Gastrocnemius medialis (tissue), 4 donors: ENCODE data around the gene SNCB. TPM values are rescaled to one million over a fixed set of nuclear protein-coding genes. Genes with fewer than 3 reads are reported as not detected.

Experiments used
- ATAC-seq, 2 donors: fragments of 150-250 bp; one replicate each; pipeline ENCODE4 v1.9.1; 2016
- DNase-seq, 2 donors: peaks; one replicate each; pipeline ENCODE4 v3.0.0-alpha.2; 2019
- H3K27ac ChIP-seq, 4 donors: fragments of 200-600 bp; sonication (generic); 1 replicate in 1 of 4; 2 replicates in 3 of 4; pipeline ENCODE4 v1.5.1; 2016 to 2018; ENCODE audit warnings: mild to moderate bottlenecking in 2 of 4, moderate library complexity in 1 of 4
- H3K27me3 ChIP-seq, 3 donors: fragments of 200-600 bp; sonication (generic) in 2 of 3; 1 replicate in 1 of 3; 2 replicates in 2 of 3; pipeline versions ENCODE4 v1.5.1 to v1.6.0; 2016 to 2019; ENCODE audit warnings: mild to moderate bottlenecking in 1 of 3, moderate library complexity in 1 of 3
- H3K36me3 ChIP-seq, 2 donors: fragments of 200-600 bp; sonication (generic) in 1 of 2; one replicate each; pipeline ENCODE4 v1.5.1; 2017 to 2018
- H3K4me1 ChIP-seq, 2 donors: fragments of 200-600 bp; sonication (generic) in 1 of 2; one replicate each; pipeline ENCODE4 v1.5.1; 2016 to 2017; ENCODE audit warnings: mild to moderate bottlenecking in 2 of 2
- H3K4me3 ChIP-seq, 4 donors: fragments of 200-600 bp; sonication (generic) in 3 of 4; 1 replicate in 1 of 4; 2 replicates in 3 of 4; pipeline ENCODE4 v1.5.1; 2016 to 2019; ENCODE audit warnings: mild to moderate bottlenecking in 2 of 4
- H3K9me3 ChIP-seq, 3 donors: fragments of 200-600 bp; sonication (generic) in 2 of 3; 1 replicate in 1 of 3; 2 replicates in 2 of 3; pipeline ENCODE4 v1.5.1; 2016 to 2019
- POLR2A ChIP-seq, 2 donors: fragments of 450-650 bp; IDR thresholded peaks; one replicate each; pipeline ENCODE4 v1.6.1; 2017; ENCODE audit warnings: antibody characterized with exemption in 2 of 2, mild to moderate bottlenecking in 2 of 2, moderate library complexity in 2 of 2
- in situ Hi-C, 4 donors: fragments of 200-750 bp; cut with MboI; loops; one replicate each; pipeline versions ENCODE4 v1.15.0 to v1.8.0; 2017; ENCODE audit warnings: low sequenced_read_pairs in 4 of 4
- intact Hi-C: fragments of 100-400 bp; cut with DNase I; formaldehyde crosslinking; loops from one replicate; pipeline ENCODE4 v1.15.1; 2023; ENCODE audit warnings: low total_unique reads
- total RNA-seq, 4 donors: library from RNA; depleted of rRNA; stranded (reverse); fragments of >200 nt; gene quantifications; one replicate each; pipeline versions ENCODE4 v1.1.0 to v1.2.3, GENCODE V29; 2016
- TF ChIP-seq, protein P1 (sequence below), 5 experiments: fragments of 450-650 bp in 3 of 5; fragments of 200-600 bp in 2 of 5; sonication (generic) in 2 of 5; IDR thresholded peaks in 4 of 5; conservative IDR thresholded peaks in 1 of 5; 1 replicate in 4 of 5; 2 replicates in 1 of 5; pipeline ENCODE4 v1.5.1; 2016 to 2019; ENCODE audit warnings: antibody characterized with exemption in 5 of 5, mild to moderate bottlenecking in 3 of 5, moderate library complexity in 3 of 5

The SNCB gene
- total RNA-seq, 4 donors from 2014 or later, result 0.20 TPM; not detected in 3

DNA sequence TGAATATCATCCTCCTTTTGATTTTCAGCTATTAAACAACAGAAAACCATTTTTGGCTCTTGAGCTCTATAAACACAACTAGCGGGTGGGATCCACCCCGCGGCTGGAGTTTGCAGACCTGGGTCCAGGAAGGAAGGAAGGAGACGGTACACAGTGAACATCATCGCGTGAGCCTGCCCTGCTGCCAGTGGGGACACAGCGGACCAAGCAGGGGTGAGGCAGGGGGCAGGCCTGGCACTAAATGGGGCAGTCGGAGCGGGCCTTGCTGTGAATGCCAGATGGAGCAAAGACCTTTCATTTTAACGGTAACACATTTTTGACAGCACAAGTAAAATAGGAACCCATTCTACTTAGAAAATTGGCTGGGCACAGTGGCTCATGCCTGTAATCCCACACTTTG is 31.3 kb upstream of the SNCB start:
- TF ChIP-seq, protein P1, sequence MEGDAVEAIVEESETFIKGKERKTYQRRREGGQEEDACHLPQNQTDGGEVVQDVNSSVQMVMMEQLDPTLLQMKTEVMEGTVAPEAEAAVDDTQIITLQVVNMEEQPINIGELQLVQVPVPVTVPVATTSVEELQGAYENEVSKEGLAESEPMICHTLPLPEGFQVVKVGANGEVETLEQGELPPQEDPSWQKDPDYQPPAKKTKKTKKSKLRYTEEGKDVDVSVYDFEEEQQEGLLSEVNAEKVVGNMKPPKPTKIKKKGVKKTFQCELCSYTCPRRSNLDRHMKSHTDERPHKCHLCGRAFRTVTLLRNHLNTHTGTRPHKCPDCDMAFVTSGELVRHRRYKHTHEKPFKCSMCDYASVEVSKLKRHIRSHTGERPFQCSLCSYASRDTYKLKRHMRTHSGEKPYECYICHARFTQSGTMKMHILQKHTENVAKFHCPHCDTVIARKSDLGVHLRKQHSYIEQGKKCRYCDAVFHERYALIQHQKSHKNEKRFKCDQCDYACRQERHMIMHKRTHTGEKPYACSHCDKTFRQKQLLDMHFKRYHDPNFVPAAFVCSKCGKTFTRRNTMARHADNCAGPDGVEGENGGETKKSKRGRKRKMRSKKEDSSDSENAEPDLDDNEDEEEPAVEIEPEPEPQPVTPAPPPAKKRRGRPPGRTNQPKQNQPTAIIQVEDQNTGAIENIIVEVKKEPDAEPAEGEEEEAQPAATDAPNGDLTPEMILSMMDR (IDR thresholded peaks at IDR 0.05 in 4 of 5, conservative IDR thresholded peaks at IDR 0.05 in 1 of 5), result no peak
- no peak for TF ChIP-seq POLR2A (IDR thresholded peaks at IDR 0.05)
- in situ Hi-C loops, result loop anchor here in 2 of 4 donors (25.0 kb wide), 2 partner anchors 301 to 451 kb away; no protein-coding TSS in a partner anchor

DNA sequence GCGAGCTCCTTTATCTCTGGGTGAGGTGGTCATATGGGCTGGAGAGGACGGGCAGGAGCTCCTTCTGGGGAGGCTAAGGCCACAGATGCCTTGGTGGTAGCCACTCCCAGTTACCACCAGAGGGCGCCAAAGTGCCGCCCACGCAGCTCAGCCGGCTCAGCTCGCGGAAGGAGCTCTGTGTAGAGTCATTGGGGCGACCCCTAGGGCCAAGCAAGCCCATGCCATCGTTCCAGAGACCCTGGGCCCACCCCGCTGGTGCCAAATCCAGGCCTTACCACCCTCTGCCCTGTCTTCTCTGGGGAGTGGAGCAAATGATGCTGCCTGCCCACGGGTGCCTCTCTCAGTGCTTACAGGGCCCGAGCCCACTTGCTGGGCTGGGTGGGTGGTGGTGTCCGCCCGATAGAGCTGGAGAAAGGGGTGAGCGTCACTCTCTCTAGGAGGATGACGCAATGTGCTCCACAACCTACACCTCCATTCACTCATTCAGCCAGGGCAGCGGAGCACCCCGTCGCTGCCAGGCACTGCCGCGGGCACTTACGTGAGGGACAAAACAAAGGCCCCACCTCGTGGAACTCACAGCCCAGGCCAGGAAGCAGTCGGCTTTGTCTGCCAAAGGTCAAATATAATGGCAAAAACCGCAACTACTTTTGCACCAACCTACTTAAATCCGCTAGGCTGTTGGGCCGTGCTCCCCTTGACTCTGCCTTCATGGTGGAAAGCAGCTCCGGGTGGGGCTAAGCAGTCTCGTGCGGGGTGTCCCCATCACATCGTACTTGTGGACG is 30.7 kb upstream of the SNCB start:
- in situ Hi-C loops, result loop anchor here in 2 of 4 donors (25.0 kb wide), 2 partner anchors 301 to 451 kb away; no protein-coding TSS in a partner anchor
- Histone ChIP-seq H3K4me3 (no peak overlapping the region), H3K9me3 (no peaks in the 10 kb centered on the region), H3K4me1 (peaks cover 0 to 4% of the 10 kb centered on the region in 2 donors), H3K27ac (no peak overlapping the region), H3K36me3 (no peaks in the 10 kb centered on the region), H3K27me3 (peaks cover 15 to 21% (median 18%) of the 10 kb centered on the region in 3 donors)
- DNase-seq (peak in 1 of 2 donors; percentile 40), ATAC-seq (peak; percentile 59 to 82)
- TF ChIP-seq, protein P1 (IDR thresholded peaks at IDR 0.05 in 4 of 5, conservative IDR thresholded peaks at IDR 0.05 in 1 of 5), result peak; percentile 79 to 98 (median 91)
- no peak for TF ChIP-seq POLR2A (IDR thresholded peaks at IDR 0.05)
- intact Hi-C loops, result loop anchor here (5.0 kb wide), 1 partner anchor 89 kb away; no protein-coding TSS in a partner anchor

More for the DNA sequence above, 31.3 kb upstream of the SNCB start:
- Histone ChIP-seq H3K27me3 (peaks cover 15 to 21% (median 18%) of the 10 kb centered on the region in 3 donors), H3K27ac (no peak overlapping the region), H3K9me3 (no peaks in the 10 kb centered on the region), H3K4me3 (no peak overlapping the region), H3K4me1 (peaks cover 0 to 4% of the 10 kb centered on the region in 2 donors), H3K36me3 (no peaks in the 10 kb centered on the region)
- ATAC-seq (no peak), DNase-seq (no peak)
- intact Hi-C loops, result loop anchor here (5.0 kb wide), 1 partner anchor 89 kb away; no protein-coding TSS in a partner anchor

DNA sequence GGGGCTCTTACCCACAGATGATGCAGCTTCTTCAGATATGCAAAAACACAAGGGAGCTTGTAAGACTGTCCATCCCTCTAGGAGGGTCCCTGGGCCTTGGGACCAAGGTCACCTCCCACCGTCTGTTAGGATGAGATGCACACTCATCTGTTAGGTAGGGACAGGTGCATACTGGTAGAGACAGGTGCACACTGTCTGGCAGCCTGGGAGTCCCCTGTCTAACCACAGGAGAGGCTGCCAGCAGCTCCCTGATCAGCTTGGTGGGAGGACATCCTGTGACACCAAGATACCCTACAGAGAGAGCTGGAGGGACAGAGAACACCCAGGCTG is 30.2 kb upstream of the SNCB start:
- peak; percentile 16 to 20 for ATAC-seq

DNA sequence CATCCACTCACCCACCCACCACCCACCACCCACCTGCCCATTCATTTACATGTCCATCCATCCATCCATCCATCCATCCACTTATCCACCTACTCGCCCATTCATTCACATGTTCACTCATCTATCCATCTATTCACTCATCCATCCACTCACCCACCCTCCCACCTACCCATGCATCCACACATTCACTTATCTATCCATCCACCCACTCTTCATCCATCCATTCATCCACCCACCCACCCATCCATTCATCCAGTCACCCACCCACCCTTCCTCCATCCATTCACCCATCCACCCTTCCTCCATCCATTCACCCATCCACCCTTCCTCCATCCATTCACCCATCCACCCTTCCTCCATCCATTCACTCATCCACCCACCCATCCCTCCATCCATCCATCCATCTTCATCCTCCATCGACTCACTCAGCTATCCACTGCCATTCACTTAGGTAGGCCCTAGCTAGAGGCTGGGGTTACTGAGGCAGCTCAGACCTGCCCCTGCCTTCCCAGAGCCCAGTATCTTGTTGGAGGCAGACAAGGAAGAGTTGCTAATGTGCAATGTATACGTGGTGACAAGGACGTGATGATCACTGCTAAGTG is 29.6 kb upstream of the SNCB start:
- peaks cover 0 to 4% of the 10 kb centered on the region in 2 donors for H3K4me1 ChIP-seq
- TF ChIP-seq, protein P1 (IDR thresholded peaks at IDR 0.05 in 4 of 5, conservative IDR thresholded peaks at IDR 0.05 in 1 of 5), result no peak
- no peak for TF ChIP-seq POLR2A (IDR thresholded peaks at IDR 0.05)
- DNase-seq, result no peak
- no peaks in the 10 kb centered on the region for H3K36me3 ChIP-seq
- H3K27ac ChIP-seq, result no peak overlapping the region
- in situ Hi-C loops, result loop anchor here in 2 of 4 donors (25.0 kb wide), 2 partner anchors 302 to 452 kb away; no protein-coding TSS in a partner anchor
- no peak overlapping the region for H3K4me3 ChIP-seq
- H3K9me3 ChIP-seq, result no peaks in the 10 kb centered on the region
- intact Hi-C loops, result loop anchor here (5.0 kb wide), 2 partner anchors 88 to 297 kb away; no protein-coding TSS in a partner anchor
- no peak for ATAC-seq
- peaks cover 13 to 17% (median 17%) of the 10 kb centered on the region in 3 donors for H3K27me3 ChIP-seq

More for the DNA sequence above, 30.2 kb upstream of the SNCB start:
- Histone ChIP-seq H3K9me3 (no peaks in the 10 kb centered on the region), H3K4me3 (no peak overlapping the region), H3K4me1 (peaks cover 0 to 4% of the 10 kb centered on the region in 2 donors), H3K27me3 (peaks cover 15 to 21% (median 18%) of the 10 kb centered on the region in 3 donors), H3K27ac (no peak overlapping the region), H3K36me3 (no peaks in the 10 kb centered on the region)
- no peak for DNase-seq
- no peak for TF ChIP-seq POLR2A (IDR thresholded peaks at IDR 0.05)
- TF ChIP-seq, protein P1 (IDR thresholded peaks at IDR 0.05 in 4 of 5, conservative IDR thresholded peaks at IDR 0.05 in 1 of 5), result no peak
- in situ Hi-C loops, result loop anchor here in 2 of 4 donors (25.0 kb wide), 2 partner anchors 302 to 452 kb away; no protein-coding TSS in a partner anchor
- intact Hi-C loops, result loop anchor here (5.0 kb wide), 1 partner anchor 88 kb away; no protein-coding TSS in a partner anchor
